GM19395 (cell line): ENCODE results near the gene CYGB.

Source experiments
- ATAC-seq: cut with Tn5 transposase; IDR thresholded peaks from one replicate; pipeline ENCODE4 v1.9.1; 2021; ENCODE audit warnings: mild to moderate bottlenecking, moderate library complexity; ENCODE audit not compliant: unreplicated experiment

Gene CYGB

DNA sequence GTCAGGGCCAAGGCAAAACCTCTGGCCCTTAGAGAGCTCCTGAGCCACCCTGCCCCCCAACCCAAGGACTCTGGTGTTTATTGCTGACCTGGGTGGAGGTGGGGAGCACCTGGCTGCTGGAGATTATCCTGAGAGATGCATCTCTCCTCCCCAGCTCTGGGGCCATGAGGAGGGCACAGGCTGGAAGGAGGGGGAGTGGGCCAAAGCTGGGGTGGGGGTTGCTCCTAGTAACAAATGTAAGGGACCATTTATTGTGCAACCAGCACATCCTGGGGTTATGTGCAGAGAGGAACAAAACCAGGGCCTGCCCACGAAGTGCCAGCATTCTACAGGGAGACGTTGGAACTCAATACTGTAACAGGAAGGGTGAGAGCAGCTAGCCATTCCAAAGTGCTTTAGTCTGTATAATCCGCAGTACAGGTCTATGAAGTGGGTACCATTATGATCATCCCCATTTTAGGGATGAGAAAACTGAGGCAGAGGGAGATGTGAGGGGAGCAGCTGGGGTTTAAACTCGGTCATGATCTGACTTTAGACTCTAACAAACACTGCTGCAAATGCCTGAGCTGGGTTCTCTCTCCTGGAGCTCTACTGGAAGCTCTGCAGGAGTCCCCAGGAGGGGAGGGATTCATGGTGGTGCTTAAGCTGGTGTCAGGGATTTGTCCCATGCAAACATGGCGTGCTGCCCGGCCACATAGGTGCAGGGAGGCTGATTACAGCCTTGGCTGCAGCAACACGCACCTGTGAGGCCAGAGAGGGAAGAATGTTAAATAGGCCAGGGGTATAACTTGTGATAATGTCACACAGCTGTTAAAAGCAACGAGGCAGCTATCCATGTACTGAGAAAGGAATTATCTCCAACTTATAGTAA is 34.9 kb downstream of the CYGB start:
- ATAC-seq: no peak

DNA sequence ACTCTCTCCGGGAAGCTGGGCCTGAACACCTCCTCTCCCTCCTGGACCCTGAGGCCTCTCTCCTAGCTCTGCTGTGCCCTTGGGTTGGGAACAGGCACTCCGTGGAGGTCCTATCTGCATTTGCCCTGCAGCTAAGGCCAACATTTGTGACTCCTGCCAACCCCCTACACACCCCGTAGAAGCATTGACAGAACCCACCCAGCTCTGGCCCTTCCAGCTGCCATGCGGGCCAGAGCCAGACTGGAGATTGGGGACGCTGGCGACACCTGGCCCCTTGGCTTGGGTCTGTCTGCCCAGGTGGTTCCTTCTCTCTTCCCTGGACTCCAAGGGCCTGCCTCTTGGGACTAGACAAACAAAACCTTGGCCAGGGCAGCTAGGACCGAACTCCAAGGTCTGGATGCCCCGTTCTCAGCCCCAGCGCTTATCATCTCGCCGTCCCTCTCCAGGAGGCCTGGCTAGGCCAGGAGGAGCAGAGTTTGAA is 35.6 kb downstream of the CYGB start:
- ATAC-seq: no peak

DNA sequence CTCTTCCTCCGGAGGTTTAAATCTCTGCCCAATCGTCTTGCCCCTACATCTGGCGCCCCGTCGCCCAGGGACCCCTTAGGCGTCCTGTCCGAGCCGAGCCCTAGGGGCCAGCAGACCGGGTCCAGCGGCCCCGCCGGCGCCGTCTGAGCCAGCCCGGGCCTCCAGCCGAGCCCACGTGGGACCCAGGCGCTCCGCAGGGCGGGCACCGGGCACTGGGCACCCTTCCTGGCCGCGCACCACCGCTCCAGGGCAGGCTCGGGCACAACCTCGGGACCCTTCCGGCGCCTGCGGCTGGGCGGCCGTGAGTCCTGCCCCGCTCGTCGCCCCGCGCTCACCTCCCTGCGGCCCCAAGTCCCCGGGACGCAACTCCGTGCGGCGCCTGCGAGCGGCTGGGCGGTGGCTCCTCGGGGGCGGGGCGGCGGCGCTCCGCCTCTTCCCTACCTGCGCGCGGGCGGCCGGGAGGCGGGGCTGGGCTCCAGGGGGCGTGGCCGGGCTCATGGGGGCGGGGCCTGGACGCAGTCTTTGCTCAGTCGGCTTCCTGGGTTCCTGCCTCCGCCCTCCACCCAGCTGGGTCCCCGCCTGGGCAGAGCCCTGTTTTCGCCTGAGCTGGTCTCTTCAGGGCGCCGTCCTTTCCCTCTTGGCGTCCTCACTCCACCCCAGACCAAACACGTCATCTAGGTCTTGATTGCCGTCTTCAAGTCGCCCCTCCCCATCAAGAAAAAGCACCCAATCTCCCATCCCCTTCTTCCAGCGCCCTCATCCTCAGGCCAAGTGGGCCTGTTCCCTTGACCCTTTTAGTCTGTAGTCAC is 36.3 kb downstream of the CYGB start, which contains the start of gene RHBDF2:
Gene RHBDF2 (minus strand): TSS at position 406 of the 809 bp plus-strand sequence. CDS start 19,899 bp downstream, outside the sequence.
- peak; percentile 58 for ATAC-seq

DNA sequence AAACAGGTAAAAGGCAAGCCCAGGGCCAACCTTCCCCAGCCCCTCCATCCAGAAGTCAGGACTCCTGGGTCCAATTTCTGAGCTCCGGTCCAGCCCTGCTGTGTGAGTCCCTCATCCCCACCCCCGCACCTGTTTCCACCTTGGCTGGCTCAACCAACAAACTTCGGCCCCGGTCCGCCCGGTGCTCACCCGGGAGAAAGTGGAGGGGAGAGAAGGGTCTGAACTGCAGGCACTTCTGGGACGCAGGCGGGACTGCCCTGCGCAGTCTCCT is 36.8 kb downstream of the CYGB start:
- peak; percentile 18 for ATAC-seq

DNA sequence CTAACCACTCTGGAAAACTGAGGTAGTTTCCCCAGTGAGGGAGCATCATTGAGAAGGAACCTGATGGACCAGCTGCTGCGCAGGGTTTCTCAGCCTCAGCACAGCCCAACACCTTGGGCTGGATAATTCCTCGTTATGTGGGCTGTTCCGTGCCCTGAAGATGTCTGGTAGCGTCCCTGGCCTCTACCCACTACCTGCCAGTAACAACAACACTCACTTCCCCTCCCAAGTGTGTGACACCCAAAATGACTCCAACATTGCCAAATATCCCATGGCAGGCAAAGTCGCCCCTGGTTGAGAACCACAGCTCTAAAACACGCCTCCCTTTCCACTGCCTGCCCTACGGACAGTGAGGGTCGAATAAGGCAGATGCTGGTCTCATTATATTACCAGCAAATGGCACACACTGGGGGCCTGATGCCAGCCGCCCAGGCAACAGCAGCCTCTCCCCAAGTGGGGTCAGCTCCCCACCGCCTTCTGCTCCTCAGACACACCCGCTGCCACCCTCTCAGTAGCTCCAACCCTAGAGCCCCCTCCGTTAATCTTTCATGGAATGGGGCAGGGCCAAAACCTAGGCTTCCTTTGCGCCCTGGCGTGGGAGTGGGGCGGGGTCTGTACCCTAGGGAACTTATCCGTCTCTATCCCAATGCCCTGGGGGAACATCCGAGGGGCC is 37.3 kb downstream of the CYGB start:
- ATAC-seq: no peak

DNA sequence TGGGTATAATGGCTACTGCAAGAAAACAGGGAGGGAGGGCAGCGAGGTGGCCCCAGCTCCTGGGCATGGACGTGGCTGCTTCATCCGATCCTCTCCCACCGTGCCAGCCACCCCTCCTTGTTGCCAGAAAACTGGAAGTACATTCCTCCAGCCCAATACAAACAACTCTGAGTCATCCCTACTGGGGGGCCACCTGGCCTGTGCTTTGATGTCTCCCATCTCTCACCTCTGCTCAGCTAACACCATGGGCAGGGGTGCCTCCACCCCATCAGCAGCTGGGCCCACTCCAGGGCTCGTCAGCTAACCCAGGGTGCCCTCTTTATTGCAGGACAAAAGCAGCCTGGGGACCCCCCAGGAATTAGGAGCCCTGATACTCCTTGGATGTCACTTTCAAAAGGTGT is 38.2 kb downstream of the CYGB start:
- ATAC-seq: no peak

DNA sequence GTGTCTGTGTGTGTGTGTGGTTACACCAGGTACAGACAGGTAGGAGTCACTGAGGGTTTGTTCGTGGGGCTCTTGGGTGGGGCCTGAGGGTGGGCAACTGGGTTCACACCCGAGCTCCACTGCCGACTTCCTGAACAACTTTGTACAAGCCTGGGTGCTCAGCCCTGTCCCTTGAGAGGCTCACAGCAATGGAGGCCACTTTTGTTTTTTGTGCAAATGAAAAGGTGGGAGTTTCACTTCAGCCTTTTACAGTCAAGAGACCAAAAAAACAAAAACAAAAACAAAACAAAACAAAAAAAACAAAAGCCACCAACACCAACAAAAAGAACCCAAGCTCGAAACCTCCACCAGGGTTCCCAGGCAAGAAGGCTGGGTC is 38.6 kb downstream of the CYGB start:
- ATAC-seq: no peak

DNA sequence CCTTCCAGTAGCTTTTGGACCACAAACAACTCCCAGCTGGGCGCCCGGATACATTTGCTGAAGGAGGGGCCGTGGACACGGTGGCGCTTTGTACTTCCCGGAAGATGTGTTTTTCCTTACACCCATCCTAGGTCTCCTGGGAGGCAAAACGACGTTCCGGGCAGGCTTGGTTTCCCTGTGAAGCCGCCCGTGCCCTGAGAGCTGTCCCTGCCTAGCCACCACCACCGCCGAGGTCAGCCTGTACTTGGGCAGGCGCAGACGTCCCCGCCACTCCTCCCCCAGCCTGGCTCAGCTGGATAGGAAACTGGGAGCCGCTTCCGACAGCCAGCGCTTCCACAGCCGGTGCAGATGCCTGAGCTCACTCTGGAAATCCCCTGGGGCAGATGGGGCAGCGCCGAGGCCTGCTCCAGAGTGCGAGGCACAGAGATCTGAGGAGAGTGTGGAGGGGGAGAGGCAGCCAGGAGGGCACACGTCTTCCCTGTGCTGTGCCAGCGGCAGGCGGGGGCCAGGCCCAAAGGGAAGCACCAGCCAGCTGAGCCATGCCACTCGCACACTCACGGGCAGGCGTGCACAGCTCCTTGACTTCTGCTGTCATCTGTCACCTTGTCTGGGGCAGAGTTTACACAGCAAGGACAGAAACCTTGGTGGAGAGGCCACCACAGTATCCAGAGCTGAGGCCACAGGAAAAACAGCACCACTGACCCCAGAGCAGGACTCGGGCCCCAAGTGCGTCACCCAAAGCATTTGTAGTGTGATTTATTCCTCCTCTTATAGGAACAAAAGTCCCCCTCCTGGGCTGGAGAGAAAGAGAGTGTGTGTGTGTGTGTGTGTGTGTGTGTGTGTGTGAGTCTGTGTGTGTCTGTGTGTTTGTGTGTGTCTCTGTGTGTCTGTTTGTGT is 39.3 kb downstream of the CYGB start:
- ATAC-seq: no peak

DNA sequence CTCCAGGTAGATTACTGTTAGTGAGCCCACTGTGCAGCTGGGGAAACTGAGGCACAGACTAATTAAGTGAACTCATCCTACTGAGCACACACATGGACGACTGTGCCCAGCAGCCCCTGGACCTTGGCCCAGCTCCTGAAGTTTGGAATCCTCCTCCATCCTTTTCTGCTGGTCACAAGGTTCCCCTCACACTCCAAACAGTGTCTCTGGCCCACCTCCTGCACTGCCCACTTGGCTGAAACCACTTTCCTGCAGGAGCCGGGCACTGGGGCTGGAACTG is 39.9 kb downstream of the CYGB start:
- no peak for ATAC-seq

DNA sequence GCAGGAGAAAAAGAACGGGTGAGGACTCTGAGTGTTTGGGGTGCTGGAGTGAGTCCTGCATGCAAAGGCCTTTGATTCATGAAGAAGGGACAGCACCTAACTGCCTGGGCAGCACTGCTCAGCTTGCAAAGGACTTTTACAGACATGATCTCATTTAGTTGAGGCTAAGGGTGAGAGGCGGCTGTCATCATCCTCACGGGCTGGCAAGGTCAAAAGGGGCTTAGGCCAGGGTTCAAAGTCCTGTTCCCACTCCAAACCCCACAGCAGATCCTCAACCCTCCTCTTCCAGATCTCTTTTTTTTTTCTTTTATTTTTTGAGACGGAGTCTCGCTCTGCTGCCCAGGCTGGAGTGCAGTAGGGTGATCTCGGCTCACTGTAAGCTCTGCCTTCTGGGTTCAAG is 41.0 kb downstream of the CYGB start:
- ATAC-seq: no peak

DNA sequence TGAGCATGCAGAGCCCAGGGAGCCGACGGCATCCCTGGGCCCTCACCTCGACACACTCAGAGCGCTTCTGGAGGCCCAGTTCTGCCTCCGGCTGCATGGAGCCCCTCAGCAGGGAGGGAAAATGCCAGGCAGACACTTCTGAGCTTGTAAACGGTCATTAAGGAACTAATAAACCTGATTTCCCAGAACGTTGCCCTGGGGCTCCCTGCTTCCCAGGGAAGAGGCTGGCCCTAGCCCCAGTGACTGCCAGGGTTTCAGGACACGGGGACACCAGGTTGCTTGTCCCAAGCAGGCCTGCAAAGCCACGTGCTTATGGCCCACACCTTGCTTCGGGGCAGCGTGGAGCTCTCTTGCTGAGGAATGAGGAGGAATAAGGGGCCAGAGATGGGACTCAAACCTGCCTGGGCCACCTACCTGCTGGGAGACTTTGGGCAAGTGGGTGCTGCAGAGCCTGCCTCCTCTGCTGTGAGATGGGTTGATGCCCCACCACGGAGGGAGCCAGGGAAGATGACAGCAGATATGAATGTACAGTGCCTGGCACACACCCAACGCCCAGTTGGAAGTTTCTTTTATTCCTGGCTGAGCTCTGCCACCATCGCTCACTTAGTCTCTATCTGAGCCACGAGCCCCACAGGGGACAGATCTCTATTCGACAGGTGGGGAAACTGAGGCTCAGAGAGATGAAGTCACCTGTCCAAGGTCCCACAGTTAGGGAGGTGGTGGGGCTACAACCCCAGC is 41.7 kb downstream of the CYGB start:
- no peak for ATAC-seq

DNA sequence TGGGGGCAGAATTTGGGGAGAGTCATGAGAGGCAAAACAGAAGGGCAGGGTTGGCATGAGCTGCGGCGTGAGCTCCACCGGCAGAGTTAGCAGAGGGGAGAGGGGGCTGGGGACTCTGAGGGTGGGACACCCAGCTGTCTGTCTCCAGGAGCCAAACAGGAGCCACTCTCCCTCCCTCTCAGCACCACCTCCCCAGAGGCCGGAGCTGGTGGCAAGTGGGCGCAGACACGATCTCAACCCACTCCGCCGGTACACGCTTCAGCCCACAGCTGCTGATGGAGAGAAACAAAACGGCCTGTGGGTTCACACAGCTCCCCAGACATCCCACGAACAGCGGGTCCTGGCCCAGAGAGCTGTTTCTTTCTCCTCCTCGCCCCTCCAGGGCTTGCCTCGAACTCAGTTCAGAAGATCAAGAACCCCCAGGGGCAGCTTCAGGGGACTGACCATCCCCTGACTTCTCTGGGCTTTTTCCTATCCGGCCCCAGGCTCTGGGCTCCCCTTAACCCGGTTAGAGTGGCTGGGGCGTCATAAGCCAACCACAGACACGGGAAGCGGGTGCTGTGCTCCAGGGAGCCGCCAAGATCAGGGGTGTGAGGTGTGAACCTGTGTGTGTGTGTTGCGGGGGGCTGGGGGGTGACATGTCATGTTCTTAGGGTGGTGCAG is 43.9 kb downstream of the CYGB start:
- ATAC-seq: no peak

DNA sequence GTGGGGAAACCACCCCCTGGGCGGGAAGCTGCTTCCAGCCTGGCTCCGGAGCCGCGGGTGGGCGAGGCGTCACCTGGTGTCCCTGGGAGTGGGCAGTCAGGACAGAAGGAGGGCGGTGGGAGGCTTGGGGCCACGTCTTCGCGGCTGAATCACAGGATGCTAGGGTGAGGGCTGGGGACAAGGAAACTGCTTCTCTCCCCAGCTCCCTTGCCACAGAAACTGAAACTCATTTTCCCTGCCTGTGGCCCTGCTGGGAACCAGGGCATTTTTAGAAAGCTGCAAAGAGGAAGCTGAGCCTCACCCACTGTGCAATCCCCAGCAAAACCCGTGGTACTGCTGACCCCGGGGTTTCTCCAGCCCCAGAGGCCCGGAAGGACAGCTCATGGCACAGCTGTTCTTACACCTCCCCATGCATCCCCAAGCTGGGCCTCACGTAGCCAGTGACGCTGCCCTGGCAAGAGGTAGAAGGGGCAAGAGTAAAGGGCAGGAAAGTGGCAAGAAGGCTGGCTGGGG is 44.5 kb downstream of the CYGB start:
- ATAC-seq: peak; percentile 40

DNA sequence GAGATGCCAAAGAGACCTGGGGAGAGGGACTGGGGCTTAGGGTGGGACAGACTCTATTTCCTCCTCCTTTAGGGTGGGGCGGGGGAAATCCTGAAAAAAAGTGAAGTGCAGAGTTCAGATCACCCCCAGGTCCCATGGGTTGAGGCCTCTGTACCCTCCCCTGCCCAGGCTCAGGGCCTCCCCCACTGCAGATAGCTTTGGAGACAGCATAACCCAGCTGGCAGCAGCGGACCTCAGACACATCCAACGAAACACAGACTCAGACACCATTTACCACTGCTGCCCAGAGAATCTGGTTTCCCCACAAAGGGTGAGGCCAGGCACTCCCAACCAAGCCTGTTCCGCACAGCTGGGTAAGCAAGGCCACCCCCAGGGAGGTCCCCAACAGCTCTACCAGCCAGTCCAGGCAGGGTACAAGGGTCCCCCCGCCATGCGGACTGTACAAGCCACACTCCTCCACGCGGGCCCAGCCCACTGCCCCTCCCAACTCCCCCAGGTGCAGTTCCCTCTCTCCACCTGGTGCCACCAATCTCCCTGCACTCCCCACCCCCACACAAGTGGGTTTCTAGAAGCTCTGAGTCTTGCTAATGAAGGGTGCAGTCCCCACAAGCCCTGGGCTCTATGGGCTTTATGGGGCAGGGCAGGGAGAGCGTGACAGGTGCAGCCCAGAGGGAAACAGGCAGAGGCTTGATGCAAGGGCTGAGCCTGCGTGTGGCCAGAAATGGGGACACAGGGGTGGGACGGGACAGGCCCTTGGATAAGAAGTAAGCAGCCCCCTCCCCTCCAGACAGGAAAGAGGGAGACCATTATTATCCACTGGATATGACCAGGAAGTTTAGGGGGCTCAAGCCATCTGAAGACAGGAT is 45.2 kb downstream of the CYGB start:
- ATAC-seq: peak; percentile 37

DNA sequence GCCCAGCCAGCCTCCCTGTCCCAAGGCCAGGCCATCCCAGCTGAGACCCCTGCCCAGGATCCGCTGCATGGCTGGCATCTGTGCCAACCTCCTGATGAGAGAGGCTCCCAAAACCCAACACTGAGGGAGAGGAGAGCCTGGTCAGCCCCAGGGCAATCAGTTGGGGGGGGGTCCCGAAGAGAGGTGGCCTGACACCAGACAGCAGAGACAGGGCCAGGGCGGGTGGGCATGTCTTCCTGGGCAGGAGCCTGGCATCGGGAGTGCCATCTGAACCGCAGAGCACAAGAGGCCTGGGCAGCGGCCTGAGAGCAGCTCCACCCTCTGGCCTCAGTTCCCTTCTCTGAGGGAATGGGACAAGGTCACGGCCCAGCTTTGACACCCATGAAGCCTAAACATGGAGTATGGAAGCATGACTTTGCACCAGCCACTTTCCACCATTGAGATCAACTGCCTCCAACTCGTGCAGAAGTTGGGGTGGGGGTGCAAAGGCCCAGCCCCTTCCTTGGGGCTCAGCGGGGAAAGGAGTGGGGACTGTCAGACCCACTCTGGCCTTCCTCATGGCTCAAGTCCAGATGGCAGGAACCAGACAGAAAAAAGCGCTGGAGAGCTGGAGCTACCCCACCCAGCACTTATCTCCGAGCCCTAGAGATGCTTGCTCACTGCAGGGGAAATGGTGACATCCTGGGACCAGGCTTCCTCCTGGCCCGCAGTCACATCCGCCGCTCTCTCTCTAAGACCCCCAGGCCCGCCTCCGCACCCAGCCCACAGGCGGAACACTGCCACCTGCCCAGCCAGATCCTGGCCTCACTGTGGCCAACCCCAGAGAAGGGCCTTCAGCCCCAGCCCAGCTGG is 46.0 kb downstream of the CYGB start:
- ATAC-seq: peak; percentile 7

DNA sequence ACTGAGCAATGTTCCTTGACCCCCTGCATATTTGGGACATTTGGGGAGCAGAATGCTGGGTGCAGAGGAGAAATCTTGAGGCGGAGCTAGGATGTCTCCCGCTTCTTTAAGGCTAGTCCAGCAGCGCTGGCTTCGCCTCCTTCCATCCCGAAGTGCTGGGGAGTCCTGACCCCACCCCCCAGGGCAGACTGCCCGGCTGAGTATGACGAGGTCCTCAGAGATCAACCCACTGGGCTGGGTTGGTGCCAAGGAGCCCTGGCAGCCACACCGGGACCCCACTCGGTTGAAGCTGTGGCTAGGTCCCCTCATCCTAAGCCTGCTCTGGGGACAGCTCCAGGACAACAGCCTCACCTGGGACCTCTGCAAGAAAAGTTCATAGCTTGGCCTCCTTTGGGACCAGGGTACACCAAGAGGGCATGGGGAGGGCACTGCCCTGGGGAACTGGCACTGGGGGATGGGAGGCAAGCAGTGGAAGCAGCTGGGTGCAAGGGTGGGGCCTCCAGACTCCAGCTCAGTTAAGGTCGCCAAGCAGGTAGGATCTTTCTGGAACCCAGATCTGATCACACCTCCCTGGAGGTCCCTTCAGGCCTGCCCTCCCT is 47.3 kb downstream of the CYGB start:
- ATAC-seq: no peak
